Astrocyte of the spinal cord (primary cell): ENCODE data around the gene PTPN13.

Source experiments
- DNase-seq: peaks from one replicate; pipeline ENCODE4 v3.0.0; 2011; ENCODE audit warnings: low read depth, low spot score
- H3K4me3 ChIP-seq: 2 replicates; pipeline ENCODE4 v1.5.1; 2011; ENCODE audit warnings: low read depth, mild to moderate bottlenecking, low read length, moderate library complexity
- CTCF ChIP-seq: IDR thresholded peaks from 2 replicates; pipeline ENCODE4 v1.5.1; 2012; ENCODE audit warnings: low read depth, mild to moderate bottlenecking, low read length, inconsistent platforms
- in situ Hi-C: cut with HindIII; loops from 2 replicates; pipeline ENCODE4 v1.10.0; 2017; ENCODE audit warnings: low sequenced_read_pairs

The PTPN13 gene

GRCh38 chr4:86769794-86770193 lies 175.7 kb downstream of the PTPN13 start:
- no peak for DNase-seq
- no peak for TF ChIP-seq CTCF
- in situ Hi-C loops: no loop called here
- no peak overlapping the region for H3K4me3 ChIP-seq

GRCh38 chr4:86771141-86771540 lies 177.0 kb downstream of the PTPN13 start:
- no peak for DNase-seq
- TF ChIP-seq CTCF: no peak
- no peak overlapping the region for H3K4me3 ChIP-seq
- in situ Hi-C loops: no loop called here

GRCh38 chr4:86775061-86775460 lies 180.9 kb downstream of the PTPN13 start:
- H3K4me3 ChIP-seq: no peak overlapping the region
- TF ChIP-seq CTCF: no peak
- no peak for DNase-seq
- in situ Hi-C loops: no loop called here

GRCh38 chr4:86778175-86778574 lies 184.1 kb downstream of the PTPN13 start:
- in situ Hi-C loops: no loop called here
- H3K4me3 ChIP-seq: no peak overlapping the region
- no peak for DNase-seq
- no peak for TF ChIP-seq CTCF

- DNase-seq: no peak
- no peak overlapping the region for H3K4me3 ChIP-seq
- TF ChIP-seq CTCF: no peak
- in situ Hi-C loops: no loop called here
Measured at GRCh38 chr4:86788826-86789225, 194.7 kb downstream of the PTPN13 start.

GRCh38 chr4:86791126-86791525 lies 197.0 kb downstream of the PTPN13 start:
- no peak for DNase-seq
- in situ Hi-C loops: no loop called here

More at GRCh38 chr4:86791126-86791525, 197.0 kb downstream of the PTPN13 start:
- TF ChIP-seq CTCF: no peak
- no peak overlapping the region for H3K4me3 ChIP-seq
